NCI-H345 treated with DMSO at 0.1 percent for 48 hours (cell line): Measurements from ENCODE around the gene UBR2.
"Not testable (repeated sequence)": the region's sequence is repeated elsewhere in the genome, so short reads cannot be mapped to it uniquely, and the experiment has no call there.

Experiments
- DNase-seq: peaks from one replicate; lab custom pipeline; 2025; ENCODE audit not compliant: unreplicated experiment; lab: John Stamatoyannopoulos, UW

Gene UBR2

DNA sequence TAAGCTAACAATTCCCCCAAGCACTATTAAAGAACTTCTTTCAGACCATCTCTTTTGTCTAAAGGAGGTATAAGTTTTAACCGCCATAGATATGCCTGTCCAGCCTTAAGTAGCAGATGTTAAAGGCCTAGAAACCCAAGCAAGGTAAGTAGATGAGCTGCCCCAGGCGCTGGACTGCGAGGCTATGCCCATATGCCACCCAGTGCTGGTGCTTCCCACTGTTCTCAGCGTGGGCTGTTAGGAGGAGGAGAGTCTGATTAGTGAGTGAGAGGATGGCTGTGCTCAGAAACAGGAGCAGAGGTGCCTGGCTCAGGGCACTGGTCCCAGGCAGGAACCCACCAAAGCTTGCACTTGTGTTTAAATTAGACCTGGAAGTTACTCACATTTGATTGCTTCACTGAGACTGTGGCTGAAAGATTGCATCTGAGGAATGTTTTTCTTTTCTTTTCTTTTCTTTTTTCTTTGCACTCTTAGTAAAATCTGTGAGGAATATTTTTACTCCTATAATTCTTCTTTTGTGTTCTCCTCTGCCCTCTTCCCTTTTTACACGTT is 126.4 kb downstream of the UBR2 start:
- no peak for DNase-seq

DNA sequence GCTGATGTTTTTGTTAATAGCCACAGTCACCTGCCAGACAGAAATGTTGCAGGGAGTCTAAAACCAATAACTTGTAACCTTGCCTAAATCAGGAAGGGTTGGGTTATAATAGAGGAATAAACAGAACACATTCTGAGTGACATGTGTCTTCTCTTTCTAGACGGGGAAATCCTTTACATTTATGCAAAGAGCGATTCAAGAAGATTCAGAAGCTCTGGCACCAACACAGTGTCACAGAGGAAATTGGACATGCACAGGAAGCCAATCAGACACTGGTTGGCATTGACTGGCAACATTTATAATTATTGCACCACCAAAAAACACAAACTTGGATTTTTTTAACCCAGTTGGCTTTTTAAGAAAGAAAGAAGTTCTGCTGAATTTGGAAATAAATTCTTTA is 127.0 kb downstream of the UBR2 start:
- no peak for DNase-seq

DNA sequence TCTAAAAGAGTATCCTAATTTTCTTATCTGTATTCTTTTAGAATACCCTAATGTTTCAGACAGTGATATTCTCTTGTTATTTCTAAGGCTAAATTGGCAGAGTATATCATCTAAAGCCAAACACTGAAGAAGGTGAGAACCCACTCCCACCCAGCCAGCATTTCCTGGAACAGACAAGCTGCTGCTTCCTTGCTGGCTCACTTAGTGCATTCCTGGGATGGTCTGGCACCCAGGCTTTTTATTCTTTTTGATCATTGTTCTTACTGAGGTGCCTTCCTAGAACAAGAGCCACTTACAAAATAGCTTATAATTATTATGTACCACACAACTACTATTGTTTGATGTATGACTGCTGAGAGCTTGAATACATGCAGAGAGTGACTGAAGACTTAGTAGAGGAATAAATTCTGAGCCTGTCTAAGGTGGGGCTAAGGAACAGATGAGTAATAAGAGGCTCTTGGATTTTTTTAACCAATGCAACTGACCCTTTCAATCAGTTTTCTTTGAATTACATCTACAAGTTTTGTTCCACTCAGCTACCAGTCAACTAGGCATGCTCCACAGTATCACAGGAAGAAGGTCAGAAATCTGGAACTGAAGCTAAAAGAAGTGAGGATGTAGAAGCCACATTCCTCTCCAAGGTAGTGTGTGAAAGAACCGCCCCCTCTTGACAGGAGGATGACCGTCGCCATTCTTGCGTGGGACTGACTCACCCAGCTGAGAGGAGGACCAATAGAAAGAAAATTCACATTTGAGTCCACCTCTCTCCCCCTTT is 128.5 kb downstream of the UBR2 start:
- DNase-seq = no peak

DNA sequence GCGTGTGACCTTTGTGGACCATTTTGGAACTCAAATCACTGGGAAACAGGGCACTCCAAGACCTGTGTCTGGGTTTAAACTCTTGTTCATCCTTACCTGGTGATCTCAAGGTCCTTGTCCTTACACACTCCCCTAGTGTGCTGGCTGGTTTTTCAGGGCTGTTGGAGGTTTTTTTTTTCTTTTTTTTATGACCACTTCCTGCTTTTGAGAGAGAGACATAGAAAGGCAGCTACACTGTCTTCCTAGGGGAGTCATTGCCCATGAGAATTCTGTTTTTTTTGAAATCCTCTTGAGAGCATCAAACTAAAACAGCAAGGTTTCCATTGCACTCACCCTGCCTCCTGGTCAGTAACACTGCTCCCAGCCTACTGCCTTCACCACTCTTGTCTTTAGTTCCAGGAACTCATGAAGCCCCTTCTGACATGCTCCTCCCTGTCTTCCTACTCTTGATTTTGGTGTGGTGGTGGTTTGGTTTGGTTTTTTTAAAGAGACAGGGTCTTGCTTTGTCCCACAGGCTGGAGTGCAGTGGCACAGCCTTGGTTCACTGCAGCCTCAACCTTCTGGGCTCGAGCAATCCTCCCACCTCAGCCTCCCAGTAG is 130.0 kb downstream of the UBR2 start:
- no peak for DNase-seq

DNA sequence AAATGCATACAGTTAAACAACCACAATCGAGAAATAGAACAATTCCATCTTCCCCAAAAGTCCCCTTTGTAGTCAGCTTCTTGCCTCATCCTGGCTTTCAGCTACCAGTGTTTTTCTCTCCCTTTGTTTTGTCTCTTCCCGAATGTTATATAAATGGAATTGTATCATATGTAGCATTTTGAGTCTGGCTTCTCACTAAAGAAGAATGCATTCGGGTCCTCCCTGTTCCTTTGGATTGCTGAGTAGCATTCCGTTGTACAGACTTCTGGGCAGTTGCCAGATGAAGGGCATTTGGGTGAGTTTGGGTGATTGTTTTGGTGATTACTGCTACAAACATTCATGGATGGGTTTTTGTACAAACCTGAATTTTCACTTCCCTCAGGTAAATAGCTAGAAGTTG is 130.8 kb downstream of the UBR2 start:
- no peak for DNase-seq

DNA sequence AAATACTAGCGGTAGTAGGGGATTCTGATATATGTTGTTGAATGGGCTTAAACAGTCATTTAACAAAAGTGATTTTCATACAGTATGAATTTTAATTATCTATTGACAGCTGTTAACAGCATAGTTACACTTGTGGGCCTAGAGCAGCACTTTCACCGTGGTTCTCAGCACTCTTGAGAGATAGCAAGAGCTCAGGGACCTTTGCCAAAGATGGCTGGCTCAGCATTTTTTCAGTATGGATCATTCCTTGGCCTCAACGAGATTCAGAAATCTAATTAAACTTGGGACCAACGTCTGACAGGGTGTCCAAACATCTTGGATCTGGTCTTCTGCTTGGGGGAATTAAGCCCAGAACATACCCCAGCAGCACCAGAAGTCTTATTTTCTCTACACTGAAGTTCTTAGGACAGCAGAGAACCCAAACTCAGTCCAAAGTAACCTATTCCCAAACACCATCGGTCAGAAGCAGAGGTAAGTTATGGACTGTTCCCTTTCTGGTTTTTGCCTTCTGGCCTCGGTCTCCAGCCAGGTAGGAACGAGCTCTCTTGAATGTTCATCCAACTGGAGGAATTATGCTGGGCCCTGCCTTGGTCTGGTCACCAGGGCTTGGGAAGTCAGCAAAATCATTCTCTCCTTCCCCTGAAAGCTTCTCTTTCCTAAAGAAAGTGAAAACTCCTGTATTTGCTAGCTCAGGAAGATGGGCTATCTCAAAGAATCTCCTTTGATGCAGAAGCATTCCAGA is 132.9 kb downstream of the UBR2 start:
- no peak for DNase-seq

DNA sequence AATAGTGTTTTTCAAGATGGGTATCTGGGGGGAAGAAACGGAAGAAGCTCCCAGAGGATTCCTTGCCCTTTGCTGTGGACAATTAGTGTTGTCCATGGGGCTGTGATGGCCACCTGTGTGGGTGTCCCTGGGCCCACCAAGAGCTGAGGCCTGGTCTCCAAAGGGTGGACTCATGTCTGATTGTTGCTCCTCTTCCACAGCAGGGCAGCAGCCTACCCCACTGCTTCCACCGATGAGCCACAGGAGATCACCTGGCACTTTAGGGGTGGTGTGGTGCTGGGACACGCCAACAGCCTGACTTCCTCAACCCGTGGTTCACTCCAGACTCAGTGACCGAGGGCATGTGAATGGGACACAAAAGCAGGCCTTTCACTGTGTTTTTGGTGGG is 133.4 kb downstream of the UBR2 start:
- DNase-seq = no peak

DNA sequence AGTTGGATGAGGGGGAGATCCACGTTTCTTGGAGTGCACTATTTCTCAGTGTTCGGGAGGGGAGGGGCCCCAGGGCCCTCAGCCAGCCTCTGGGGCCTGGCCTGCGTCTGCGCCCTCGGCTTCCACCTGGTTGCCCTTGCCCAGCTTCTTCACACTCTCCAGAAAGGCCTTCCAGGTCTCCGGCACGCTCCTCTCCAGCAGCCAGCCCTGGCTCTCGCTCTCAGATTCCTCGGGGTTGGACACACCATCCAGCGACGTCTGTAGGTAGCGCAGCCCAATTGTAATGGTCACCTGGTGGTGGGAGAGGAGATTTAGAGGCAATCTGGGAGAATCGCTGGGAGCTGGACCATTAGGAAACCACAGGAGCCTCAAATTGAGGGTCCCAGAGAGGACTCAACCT is 134.4 kb downstream of the UBR2 start:
- DNase-seq = no peak

DNA sequence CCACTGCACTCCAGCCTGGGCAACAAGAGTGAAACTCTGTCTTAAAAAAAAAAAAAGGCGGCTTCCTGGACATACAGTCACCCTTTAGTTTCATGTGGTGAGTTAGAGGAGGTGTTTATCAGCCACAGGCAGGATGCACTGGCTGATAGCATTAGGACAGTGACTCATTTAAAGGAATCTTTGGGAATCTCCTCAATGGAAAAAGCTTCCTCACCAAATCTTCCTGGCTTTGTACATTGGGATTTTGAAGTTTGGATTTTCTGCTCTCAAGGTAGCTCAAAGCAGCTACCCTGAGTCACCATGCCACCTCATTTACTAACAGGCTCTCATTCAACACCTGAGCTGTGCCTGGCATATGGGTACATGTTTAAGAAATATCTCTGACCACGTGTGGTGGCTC is 138.4 kb downstream of the UBR2 start:
- DNase-seq = no peak

DNA sequence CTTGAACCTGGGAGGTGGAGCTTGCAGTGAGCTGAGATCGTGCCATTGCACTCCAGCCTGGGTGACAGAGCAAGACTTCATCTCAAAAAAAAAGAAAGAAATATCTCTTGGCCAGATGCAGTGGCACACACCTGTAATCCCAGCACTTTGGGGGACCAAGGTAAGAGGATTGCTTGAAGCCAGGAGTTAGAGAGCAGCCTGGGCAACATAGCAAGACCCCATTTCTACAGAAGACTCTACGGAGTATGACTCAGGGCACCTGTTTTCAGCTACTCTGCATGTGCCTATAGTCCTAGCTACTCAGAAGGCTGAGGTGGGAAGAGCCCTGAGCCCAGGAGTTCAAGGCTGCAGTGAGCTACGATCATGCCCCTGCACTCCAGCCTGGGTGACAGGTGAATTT is 139.0 kb downstream of the UBR2 start:
- not testable (repeated sequence) for DNase-seq

DNA sequence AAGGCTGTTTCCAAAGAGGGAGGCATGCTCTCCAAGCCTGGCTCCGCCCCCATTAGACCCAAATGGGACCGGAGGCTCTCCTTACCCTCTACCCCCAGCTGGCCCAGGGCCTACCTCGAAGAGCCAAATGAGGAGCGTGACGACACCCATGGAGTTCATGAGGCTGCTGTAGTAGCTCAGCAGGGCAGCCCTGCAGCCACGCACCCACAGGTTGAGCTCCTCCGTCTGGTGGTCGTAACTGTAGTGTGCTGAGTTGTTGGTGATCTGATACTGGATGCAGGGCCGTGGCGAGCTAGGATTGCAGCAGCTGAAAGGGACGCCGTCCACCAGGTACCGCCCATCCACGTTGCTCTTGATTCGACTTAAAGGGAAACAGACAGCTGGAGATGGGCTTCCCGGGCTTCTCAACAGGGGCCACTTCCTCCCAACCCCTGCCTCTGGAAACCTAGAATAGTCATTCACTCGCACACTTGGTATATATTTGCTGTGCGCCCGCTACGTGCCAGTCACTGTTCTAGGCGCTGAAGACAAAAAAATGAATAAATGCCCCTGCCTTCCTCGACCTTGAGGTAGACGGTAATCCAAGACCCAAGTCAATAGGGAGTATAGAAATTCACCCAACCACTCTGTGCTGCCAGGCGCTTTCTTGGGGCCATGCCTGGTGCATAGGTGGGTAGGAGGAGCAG is 140.6 kb downstream of the UBR2 start:
- no peak for DNase-seq

DNA sequence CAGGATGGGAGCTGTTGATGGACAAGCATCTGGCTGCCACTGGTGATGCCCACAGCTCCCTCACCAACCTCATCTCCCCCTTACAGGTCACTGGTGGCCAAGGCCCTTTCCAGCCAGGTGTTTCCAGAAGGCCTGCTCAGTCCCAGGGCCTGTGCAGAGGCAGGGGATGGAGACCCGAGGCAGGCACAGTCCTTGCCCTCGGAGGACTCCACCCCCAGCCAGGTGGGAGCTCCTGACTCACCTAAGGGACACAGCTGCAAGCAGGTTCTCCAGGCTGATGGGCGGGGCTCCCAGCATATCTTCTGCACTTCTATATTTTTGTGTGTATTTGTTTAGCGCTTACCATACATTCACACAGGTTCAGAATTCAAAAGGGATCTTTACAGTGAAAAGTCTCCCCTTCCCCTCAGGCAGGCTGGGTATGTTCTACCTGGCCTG is 141.1 kb downstream of the UBR2 start:
- DNase-seq = no peak

DNA sequence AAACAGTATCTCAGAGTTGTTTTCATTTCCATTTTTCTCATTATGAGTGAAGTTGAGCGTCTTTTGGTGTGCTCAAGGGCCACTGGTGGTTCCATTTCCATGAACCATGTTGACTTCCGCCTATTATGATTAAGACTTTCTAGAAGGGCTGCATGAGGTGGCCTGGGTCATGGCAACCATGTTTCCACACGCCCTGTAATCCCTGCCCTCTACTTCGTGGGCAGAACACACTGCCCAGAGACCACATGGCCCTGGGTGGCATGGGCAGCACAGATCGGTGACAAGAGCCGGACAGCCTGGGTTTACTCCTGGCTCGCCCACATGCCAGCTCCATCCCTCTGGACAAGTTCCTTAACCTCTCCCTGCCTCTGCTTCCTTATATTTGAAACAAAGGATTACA is 143.8 kb downstream of the UBR2 start:
- no peak for DNase-seq

DNA sequence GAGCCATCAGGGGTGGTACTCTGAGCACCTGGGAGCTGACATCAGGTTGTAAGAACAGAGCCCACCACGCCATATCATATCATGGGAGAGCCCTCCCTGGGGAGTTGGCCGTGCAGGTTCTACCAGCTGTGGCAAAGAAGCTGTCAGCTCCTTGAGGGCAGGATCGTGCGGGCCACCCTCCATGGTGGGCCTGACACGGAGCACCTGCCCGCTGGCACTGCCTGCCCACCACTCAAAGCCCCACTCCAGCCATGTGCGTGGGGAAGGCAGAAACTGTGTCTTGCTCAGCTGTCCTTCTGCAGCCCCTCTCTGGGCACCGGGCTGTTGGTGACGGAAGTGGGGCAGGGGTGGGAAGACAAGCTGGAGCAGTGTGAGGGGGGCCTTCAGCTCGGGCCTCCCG is 144.3 kb downstream of the UBR2 start:
- DNase-seq = no peak

DNA sequence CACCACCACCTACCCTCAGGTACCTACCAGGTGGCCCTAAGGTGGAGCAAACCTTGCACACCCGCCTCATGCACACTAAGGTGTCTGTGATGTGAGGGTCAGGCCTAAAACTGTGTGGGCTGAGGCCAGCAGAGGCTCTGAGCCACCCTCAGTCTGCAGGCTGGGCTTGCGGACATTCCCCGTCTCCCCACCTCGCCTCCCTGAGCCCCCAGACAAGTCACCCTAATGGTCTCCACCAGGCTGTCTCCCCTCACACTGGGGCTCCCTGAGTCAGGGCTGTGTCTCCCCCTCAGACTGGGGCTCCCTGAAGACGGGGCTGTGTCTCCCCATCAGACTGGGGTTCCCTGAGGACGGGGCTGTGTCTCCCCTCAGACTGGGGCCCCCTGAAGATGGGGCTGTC is 146.0 kb downstream of the UBR2 start:
- DNase-seq = no peak

DNA sequence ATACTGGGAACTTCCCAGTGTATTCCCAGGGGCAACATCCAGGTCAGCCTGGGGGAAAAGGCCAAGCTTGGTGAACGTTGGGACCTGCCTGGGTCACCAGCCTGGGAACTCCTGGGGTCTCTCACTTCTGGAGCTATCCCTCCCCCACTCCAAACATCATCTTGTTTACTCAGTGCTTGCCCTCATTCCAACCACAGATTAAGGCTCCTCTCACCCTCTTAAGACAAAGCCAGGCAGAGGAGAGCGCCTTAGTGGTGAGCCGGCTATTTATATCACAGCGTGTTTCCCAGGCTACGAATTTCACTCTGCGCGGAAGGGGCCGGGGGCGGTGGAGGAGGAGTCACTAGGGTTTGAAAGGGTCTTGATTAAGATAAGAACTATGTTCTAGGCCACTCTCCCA is 146.5 kb downstream of the UBR2 start:
- no peak for DNase-seq

DNA sequence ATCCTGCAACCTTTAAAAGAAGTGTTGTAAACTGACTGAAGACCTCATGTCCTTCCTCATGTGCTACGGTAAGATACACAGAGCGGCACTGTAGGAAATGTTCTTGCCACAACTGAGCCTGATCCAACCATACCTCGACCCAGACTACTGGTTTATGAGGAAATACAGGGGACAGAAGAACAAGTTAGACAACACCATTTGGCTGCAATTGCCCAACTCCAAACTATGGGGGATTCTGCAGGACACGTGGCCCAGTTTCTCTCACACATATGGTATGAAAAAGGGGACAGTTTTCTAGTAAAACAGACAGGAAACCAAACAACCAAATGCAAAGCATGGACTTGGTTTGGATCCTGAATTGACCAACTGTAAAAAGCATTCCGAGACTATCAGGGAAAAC is 148.1 kb downstream of the UBR2 start:
- no peak for DNase-seq

DNA sequence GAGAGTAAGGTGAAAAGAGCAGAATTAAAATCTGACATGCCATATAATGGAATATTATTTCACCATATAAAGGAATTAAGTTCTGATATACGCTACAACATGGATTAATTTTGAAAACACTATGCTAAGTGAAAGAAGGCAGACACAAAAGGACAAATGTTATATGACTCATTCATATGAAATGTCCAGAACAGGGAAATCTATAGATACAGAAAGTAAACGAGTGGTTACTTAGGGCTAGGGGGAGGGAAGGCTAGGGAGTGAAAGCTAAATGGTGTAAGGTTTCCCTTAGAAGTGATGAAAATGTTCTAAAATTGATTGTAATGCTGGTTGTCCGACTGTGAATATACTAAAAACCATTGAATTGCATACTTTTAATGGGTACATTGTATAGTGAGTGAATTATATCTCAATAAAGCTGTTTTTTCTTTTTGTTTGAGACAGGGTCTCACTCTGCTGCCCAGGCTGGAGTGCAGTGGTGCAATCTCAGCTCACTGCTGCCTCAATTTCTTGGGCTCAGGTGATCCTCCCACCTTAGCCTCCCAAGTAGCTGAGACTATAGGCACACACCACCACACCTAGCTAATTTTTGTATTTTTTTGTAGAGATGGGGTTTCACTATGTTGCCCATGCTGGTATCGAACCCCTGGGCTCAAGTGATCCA is 150.4 kb downstream of the UBR2 start:
- no peak for DNase-seq

DNA sequence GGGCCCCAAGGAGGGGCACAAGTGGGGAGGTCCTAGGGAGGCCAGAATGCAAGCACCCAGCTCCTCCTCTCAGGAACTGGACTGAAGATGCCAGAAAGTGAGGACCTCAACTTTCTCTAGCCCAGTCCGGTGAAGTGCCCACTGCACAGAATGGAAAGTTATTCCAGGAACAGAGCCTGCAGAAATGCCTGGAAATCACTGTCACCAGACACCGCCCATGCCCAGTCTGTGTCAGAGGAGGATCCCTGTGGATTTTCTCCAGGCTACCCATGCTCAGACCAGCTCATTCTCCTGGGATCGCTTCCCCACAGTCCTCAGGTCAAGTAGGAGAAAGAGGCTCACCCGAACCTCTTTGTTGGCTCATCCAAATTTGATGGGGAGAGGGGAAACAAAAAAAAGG is 152.0 kb downstream of the UBR2 start:
- DNase-seq = no peak

DNA sequence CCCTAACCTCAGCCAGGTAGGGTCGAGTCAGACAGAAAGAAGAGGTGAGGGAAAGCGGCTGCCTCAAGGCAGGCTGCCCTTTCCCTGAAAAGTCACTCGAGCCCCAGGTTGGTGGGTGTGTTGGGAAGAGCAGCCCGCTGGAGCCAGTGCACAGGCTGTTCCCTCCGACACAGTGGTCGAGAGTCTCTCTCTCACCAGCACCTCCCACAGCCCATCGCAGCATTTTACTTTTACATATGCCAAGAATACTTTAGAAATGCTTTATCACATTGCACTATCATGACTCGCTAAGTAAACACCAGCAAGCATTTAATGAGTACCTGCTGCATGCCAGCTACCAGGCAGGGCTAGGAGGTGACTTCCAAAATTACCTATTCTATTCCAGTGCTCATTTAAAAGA is 156.9 kb downstream of the UBR2 start:
- no peak for DNase-seq

DNA sequence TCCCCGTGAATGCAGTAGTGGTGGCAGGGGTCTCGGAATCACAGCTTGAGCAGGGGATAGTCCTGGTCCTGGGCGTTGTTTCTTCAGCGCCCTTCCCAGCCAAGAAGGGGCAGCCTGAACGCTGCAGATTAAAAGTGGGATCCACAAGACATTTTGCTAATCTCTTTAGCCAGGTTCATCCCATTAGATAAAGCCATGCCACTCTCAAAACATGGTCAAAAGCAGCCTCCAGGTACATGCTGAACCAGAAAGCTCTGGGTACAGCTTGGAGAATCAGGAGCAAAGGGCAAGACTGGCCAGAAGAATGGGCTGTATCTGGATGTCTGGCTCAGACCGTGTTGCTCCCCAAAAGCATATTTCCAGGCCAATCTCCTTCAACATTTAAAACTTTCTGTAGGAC is 158.7 kb downstream of the UBR2 start, which contains the start of gene PRPH2:
TSS of gene PRPH2 (minus strand) at position 101 of the 400 bp plus-strand sequence. CDS start 263 bp downstream, outside the sequence.
- no peak for DNase-seq
